ENCODE data around the gene SELPLG.

SELPLG gene

DNA sequence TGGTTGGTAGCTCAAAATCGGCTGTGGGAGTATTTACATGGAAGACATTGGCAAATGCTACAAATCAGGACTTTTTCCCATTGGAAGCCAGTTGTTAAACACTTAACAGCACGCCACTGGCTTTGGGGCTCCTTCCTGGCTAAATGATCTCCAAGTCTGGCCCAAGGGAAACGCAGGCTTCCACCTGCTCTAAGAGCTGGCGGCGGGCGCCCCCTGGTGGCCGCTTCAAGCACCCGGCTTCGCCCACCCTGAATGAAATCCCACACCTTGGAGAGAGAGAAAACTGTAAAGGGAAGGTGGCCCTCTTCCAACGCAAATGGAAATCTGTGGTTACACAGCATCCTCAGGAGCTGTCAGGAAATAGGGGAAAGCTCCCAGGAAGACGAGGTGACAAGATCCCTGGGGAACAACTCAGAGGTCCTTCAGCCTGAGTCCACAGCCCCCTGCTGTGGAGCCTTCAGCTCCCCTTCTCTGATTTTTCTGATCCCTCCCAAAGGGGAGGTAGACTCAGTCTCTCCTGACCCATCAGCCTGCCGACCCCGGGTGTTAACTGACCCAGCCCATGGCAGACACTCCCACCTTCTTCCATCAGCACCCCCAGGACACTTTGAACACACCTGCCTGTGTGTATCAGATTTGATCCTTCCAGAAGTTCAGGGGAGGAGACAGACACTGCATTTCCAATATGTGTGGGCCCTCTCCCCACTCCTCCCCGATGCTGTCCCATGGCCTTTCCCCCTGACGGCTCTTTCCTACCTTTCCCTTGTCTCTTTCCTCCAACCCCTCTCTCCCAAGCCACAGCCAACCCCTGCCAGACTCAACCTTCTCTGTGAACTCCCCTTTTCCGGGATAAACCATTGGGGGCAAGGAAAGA, 15.4 kb downstream of the SELPLG start:
- no peak overlapping the region for H3K4me3 ChIP-seq (replicated peaks; ENCODE audit: low read depth, low read length)
- DNase-seq (ENCODE audit: extremely low read depth, low read depth): peak; percentile 67
- TF ChIP-seq, protein P1, sequence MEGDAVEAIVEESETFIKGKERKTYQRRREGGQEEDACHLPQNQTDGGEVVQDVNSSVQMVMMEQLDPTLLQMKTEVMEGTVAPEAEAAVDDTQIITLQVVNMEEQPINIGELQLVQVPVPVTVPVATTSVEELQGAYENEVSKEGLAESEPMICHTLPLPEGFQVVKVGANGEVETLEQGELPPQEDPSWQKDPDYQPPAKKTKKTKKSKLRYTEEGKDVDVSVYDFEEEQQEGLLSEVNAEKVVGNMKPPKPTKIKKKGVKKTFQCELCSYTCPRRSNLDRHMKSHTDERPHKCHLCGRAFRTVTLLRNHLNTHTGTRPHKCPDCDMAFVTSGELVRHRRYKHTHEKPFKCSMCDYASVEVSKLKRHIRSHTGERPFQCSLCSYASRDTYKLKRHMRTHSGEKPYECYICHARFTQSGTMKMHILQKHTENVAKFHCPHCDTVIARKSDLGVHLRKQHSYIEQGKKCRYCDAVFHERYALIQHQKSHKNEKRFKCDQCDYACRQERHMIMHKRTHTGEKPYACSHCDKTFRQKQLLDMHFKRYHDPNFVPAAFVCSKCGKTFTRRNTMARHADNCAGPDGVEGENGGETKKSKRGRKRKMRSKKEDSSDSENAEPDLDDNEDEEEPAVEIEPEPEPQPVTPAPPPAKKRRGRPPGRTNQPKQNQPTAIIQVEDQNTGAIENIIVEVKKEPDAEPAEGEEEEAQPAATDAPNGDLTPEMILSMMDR (IDR thresholded peaks at IDR 0.05; ENCODE audit: low read depth, low read length, missing control alignments): peak; percentile 98

DNA sequence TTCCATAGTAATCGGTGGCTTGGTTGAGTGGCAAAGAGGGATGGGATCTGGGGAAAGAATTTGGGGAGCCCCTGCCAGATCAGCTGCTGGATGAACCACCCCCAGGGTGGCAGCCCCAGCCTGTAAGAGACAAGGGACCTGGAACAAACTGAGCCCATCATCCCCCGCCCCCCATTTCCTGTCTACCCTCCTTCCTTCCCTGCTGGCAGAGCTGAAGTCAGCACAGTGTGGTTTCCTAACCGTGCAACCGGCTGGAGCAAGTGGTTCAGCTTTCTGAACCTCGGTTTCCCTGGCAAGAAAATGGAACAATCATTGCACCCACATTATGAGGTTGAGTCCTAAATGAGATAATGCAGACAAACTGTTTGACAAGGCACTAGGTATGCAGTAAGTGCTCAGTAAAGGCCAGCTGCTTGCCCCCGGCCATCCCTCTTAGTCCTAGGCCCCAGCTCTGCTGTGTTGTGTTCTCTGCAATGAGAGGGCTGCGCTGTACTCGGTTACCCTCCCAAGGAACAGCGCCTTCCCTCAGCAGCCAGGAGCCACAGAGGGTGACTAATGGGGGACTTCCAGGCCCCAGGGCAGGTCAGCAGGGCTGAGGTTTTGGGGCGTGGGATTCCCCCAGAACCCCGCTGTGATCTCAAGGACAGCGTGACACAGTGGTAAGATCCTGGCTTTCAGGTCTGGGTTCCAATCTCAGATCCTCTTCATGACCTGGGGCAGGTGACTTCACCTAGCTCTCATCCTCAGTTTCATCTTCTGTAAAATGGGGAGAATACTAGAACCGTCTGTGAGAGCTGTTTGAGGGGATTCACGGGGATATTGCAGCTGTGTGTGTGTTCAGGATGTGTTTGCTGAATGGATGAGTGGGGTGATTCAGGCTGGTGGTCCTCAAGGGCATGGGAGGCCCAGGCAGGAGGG, 16.5 kb downstream of the SELPLG start:
- DNase-seq (ENCODE audit: extremely low read depth, low read depth): no peak
- TF ChIP-seq, protein P1 (IDR thresholded peaks at IDR 0.05; ENCODE audit: low read depth, low read length, missing control alignments): no peak
- H3K4me3 ChIP-seq (replicated peaks; ENCODE audit: low read depth, low read length): no peak overlapping the region

DNA sequence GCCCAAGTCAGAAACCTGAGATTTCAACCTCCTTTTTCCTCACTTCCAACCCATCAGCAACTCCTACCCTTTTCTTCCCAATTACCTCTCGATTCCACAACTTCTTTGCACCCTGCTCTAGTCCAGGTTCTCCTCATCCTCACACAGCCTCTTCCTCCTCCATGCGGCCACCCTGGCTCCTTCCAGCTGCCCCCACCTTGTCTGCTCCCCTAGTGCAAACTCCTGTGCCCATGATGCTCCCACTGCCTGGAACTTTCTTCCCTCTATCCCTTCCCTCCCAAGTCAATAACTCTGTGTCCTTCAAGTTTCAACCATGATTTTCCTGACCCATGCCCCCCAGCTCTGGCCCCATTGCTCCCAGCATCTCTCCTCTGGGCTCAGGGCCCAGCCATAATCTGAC, 17.3 kb downstream of the SELPLG start:
- TF ChIP-seq, protein P1 (IDR thresholded peaks at IDR 0.05; ENCODE audit: low read depth, low read length, missing control alignments): no peak
- DNase-seq (ENCODE audit: extremely low read depth, low read depth): no peak
- H3K4me3 ChIP-seq (replicated peaks; ENCODE audit: low read depth, low read length): no peak overlapping the region

DNA sequence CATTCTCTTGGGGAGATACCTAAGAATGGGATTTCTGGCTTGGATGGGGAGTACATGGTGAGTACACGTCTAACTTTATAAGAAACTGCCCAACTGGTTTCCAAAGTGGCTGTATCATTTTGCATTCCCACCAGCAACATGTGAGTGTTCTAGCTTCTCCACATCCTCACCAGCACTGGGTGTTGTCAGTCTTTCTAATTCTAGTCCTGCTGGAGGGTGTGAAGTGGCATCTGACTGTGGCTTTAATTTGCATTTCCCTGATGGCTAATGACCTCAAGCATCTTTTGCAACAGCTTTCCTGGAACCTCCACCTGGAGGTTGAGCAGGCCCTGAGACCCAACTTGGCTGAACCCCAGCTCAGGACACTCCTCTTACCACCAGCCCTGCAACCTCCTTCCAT, 17.8 kb downstream of the SELPLG start:
- no peak for DNase-seq (ENCODE audit: extremely low read depth, low read depth)
- H3K4me3 ChIP-seq (replicated peaks; ENCODE audit: low read depth, low read length): no peak overlapping the region
- TF ChIP-seq, protein P1 (IDR thresholded peaks at IDR 0.05; ENCODE audit: low read depth, low read length, missing control alignments): no peak

DNA sequence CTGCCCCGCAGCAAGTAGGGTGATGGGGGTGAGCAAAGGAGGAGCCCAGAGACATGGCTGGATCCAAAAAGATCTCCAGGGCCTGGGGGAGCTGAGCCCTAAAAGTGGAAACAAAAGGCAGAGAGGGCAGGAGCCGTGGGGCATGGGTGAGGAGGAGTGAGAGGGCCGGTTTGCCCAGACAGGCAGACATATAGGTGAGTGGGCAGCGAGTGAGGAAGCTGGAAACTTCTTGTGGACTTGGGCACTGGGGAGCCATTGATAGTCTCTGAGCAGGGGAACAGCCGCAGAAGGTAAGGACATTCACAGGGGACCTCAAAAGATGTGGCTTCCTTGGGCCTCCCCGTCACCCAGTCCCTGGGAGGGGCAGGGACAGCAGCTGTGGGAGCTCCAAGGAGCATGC, 19.1 kb downstream of the SELPLG start:
- TF ChIP-seq, protein P1 (IDR thresholded peaks at IDR 0.05; ENCODE audit: low read depth, low read length, missing control alignments): no peak
- no peak overlapping the region for H3K4me3 ChIP-seq (replicated peaks; ENCODE audit: low read depth, low read length)
- DNase-seq (ENCODE audit: extremely low read depth, low read depth): no peak

DNA sequence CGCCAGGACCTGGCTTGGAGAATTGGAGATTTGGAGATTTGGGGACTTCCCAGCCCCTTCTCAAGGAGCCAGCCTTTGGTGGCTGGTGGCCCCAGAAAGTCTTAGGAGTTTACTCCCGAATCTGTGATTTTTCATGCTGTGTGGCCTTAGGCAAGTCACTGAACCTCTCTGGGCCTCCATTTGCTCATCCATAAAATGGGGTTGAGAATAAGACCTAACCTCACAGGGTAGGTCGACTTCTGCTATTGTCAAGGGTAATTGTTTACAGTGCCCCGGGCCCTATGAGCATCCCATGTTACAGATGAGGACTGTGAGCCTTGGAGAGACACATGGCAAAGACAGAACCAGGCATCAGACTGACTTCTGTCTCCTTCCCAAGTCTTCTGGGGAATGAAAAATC, 19.7 kb downstream of the SELPLG start:
- no peak overlapping the region for H3K4me3 ChIP-seq (replicated peaks; ENCODE audit: low read depth, low read length)
- TF ChIP-seq, protein P1 (IDR thresholded peaks at IDR 0.05; ENCODE audit: low read depth, low read length, missing control alignments): no peak
- no peak for DNase-seq (ENCODE audit: extremely low read depth, low read depth)
